ENCODE results near the gene HS6ST3. TPM values are rescaled to one million over a fixed set of nuclear protein-coding genes. Genes with fewer than 3 reads are reported as not detected.
"Not testable (repeated sequence)": the region's sequence is repeated elsewhere in the genome, so short reads cannot be mapped to it uniquely, and the experiment has no call there.

Gene HS6ST3
- total and polyA plus RNA-seq, 2 donors (not counting 3 experiments of a cell fraction or from before 2014, with no cell fraction given), result 0.03 to 0.15 TPM

GRCh38 chr13:96519380-96519779 is 429.5 kb downstream of the HS6ST3 start:
- Histone ChIP-seq H2AFZ (ENCODE audit: low read depth, low read length) (no peak overlapping the region), H3K9me1 (replicated peaks; ENCODE audit: control insufficient read depth, extremely low read depth, insufficient read depth, low read length) (no peaks in the 10 kb centered on the region), H3K9me3 (replicated peaks; ENCODE audit: control insufficient read depth, insufficient read depth, low read length) (no peaks in the 10 kb centered on the region), H3K4me2 (ENCODE audit: insufficient read depth, low read length) (no peak overlapping the region), H3K4me1 (ENCODE audit: control insufficient read depth, extremely low read depth, insufficient read depth, low read length) (no peaks in the 10 kb centered on the region), H4K20me1 (replicated peaks; ENCODE audit: control insufficient read depth, extremely low read depth, insufficient read depth, low read length) (no peaks in the 10 kb centered on the region), H3K4me3 (replicated peaks in 1 of 3; ENCODE audit: insufficient read depth in 1 of 3, low read depth in 1 of 3, low read length in 3 of 3) (no peak overlapping the region), H3K27me3 (ENCODE audit: control insufficient read depth in 2 of 2, insufficient read depth in 2 of 2, low read length in 2 of 2) (no peaks in the 10 kb centered on the region), H3K36me3 (ENCODE audit: control insufficient read depth in 2 of 2, extremely low read depth in 1 of 2, insufficient read depth in 2 of 2, low read length in 2 of 2) (no peaks in the 10 kb centered on the region), H3K79me2 (ENCODE audit: control insufficient read depth, insufficient read depth, low read length) (no peaks in the 10 kb centered on the region), H3K27ac (ENCODE audit: insufficient read depth, low read depth, low read length) (no peak overlapping the region), H3K9ac (replicated peaks; ENCODE audit: extremely low read depth, insufficient read depth, low read length) (no peak overlapping the region)
- no TSS peak for BruUV-seq (replicated peaks)
- no peak for TF ChIP-seq POLR2AphosphoS5 (IDR thresholded peaks at IDR 0.05; ENCODE audit: insufficient read depth, low read depth, low read length)
- TF ChIP-seq JUN (IDR thresholded peaks at IDR 0.05; ENCODE audit: borderline replicate concordance, insufficient read depth, insufficient read length, low read depth), result no peak
- TF ChIP-seq GATA2 (IDR thresholded peaks at IDR 0.05; ENCODE audit: insufficient read depth, insufficient read length, low read depth, low read length), result no peak
- TF ChIP-seq FOS (IDR thresholded peaks at IDR 0.05; ENCODE audit: borderline replicate concordance, insufficient read depth, low read length), result no peak
- no peak for TF ChIP-seq MYC (IDR thresholded peaks at IDR 0.05; ENCODE audit: low read depth, low read length)
- TF ChIP-seq, protein P1, sequence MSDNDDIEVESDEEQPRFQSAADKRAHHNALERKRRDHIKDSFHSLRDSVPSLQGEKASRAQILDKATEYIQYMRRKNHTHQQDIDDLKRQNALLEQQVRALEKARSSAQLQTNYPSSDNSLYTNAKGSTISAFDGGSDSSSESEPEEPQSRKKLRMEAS (IDR thresholded peaks at IDR 0.05; ENCODE audit: insufficient read depth, insufficient read length), result no peak
- no peak for TF ChIP-seq POLR2A (IDR thresholded peaks at IDR 0.05; ENCODE audit: low read depth, low read length)
- TF ChIP-seq CTCF (IDR thresholded peaks at IDR 0.05; ENCODE audit: extremely low read depth in 1 of 2, insufficient read depth in 1 of 2, low read depth in 1 of 2, low read length in 2 of 2), result no peak
- no peak for TF ChIP-seq EZH2 (IDR thresholded peaks at IDR 0.05; ENCODE audit: borderline replicate concordance, low read depth, low read length, severe bottlenecking)
- intact Hi-C loops (cut with micrococcal nuclease), result no loop called here
- CTCF ChIA-PET, result no interaction called here
- POLR2A ChIA-PET, result no interaction called here
- DNase-seq (ENCODE audit: low read depth, low spot score) (no peak), FAIRE-seq (no peak)
- dilution Hi-C loops (cut with MboI; ENCODE audit: extremely low pct_ligation_motif_present, low sequenced_read_pairs), result no loop called here

GRCh38 chr13:96524398-96525020 is 434.6 kb downstream of the HS6ST3 start:
- H3K4me1 ChIP-seq (ENCODE audit: control insufficient read depth, extremely low read depth, insufficient read depth, low read length); BruUV-seq (replicated peaks); dilution Hi-C loops (cut with MboI; ENCODE audit: extremely low pct_ligation_motif_present, low sequenced_read_pairs); H4K20me1 ChIP-seq (replicated peaks; ENCODE audit: control insufficient read depth, extremely low read depth, insufficient read depth, low read length); FAIRE-seq; intact Hi-C loops (cut with micrococcal nuclease); H3K4me2 ChIP-seq (ENCODE audit: insufficient read depth, low read length); H3K9me3 ChIP-seq (replicated peaks; ENCODE audit: control insufficient read depth, insufficient read depth, low read length); POLR2A ChIA-PET; DNase-seq (ENCODE audit: low read depth, low spot score); H3K9ac ChIP-seq (replicated peaks; ENCODE audit: extremely low read depth, insufficient read depth, low read length); H3K4me3 ChIP-seq (replicated peaks in 1 of 3; ENCODE audit: insufficient read depth in 1 of 3, low read depth in 1 of 3, low read length in 3 of 3); H3K79me2 ChIP-seq (ENCODE audit: control insufficient read depth, insufficient read depth, low read length); CTCF ChIA-PET; H3K27ac ChIP-seq (ENCODE audit: insufficient read depth, low read depth, low read length); H3K36me3 ChIP-seq (ENCODE audit: control insufficient read depth in 2 of 2, extremely low read depth in 1 of 2, insufficient read depth in 2 of 2, low read length in 2 of 2); H3K9me1 ChIP-seq (replicated peaks; ENCODE audit: control insufficient read depth, extremely low read depth, insufficient read depth, low read length); H3K27me3 ChIP-seq (ENCODE audit: control insufficient read depth in 2 of 2, insufficient read depth in 2 of 2, low read length in 2 of 2); H2AFZ ChIP-seq (ENCODE audit: low read depth, low read length): not testable (repeated sequence)

Data from endothelial cell of umbilical vein (primary cell).